Mammary epithelial cell (primary cell): ENCODE data around the gene SLC25A47.

Source experiments
- CTCF ChIP-seq, 2 donors: IDR thresholded peaks in 1 of 2; conservative IDR thresholded peaks in 1 of 2; 2 replicates each; pipeline ENCODE4 v1.5.1; 2011 to 2012; ENCODE audit warnings: inconsistent platforms in 2 of 2, low read length in 2 of 2, mild to moderate bottlenecking in 2 of 2, control low read depth in 1 of 2, low read depth in 1 of 2; ENCODE audit not compliant: insufficient read depth in 1 of 2; ENCODE audit errors: extremely low read depth in 1 of 2
- EZH2 ChIP-seq: IDR thresholded peaks from 2 replicates; pipeline ENCODE4 v1.6.1; 2012; ENCODE audit warnings: low read length, inconsistent platforms, borderline replicate concordance

GRCh38 chr14:100334904-100335303, 11.8 kb downstream of the SLC25A47 start:
- TF ChIP-seq EZH2 (no peak), CTCF (conservative IDR thresholded peaks at IDR 0.05 in 1 of 2, IDR thresholded peaks at IDR 0.05 in 1 of 2; ENCODE audit: extremely low read depth in 1 of 2, insufficient read depth in 1 of 2, low read depth in 1 of 2, low read length in 2 of 2) (no peak)
